ENCODE data around the gene MAGI2.

DNA sequence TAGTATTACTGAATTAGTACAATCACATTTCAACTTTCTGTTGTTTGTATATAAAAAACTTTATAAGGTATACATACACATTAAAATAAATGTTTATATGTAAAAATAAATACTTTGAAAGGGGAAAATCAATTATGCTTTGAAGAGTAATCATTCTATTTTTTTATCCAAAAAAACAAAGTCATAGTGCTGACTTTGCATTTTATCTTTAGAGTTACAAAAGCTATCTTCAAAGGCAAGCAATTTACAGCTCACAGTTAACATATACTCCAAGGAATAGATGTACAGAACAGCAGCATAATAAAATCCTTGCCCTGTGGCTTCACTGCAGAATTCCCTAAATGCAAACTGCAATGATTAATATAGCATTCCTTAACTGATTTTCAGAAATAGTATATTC, 53.2 kb downstream of the MAGI2 start:
- TF ChIP-seq, protein P1, sequence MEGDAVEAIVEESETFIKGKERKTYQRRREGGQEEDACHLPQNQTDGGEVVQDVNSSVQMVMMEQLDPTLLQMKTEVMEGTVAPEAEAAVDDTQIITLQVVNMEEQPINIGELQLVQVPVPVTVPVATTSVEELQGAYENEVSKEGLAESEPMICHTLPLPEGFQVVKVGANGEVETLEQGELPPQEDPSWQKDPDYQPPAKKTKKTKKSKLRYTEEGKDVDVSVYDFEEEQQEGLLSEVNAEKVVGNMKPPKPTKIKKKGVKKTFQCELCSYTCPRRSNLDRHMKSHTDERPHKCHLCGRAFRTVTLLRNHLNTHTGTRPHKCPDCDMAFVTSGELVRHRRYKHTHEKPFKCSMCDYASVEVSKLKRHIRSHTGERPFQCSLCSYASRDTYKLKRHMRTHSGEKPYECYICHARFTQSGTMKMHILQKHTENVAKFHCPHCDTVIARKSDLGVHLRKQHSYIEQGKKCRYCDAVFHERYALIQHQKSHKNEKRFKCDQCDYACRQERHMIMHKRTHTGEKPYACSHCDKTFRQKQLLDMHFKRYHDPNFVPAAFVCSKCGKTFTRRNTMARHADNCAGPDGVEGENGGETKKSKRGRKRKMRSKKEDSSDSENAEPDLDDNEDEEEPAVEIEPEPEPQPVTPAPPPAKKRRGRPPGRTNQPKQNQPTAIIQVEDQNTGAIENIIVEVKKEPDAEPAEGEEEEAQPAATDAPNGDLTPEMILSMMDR (conservative IDR thresholded peaks at IDR 0.05; ENCODE audit: low read depth in 2 of 2) = no peak
- no peak for TF ChIP-seq CREB1 (CRISPR knock-in tag; IDR thresholded peaks at IDR 0.05; ENCODE audit: low read depth)
- no peak for TF ChIP-seq POLR2AphosphoS5 (IDR thresholded peaks at IDR 0.05; ENCODE audit: low read depth)
- no peak for TF ChIP-seq EZH2phosphoT487 (IDR thresholded peaks at IDR 0.05; ENCODE audit: unreplicated experiment)
- TF ChIP-seq NANOG (IDR thresholded peaks at IDR 0.05; ENCODE audit: borderline replicate concordance) = no peak
